SKM-1 (cell line): ENCODE measurements around the gene YWHAQ.
A peak's percentile ranks its signal among the peaks of the same experiment; 100 is the strongest.
"Not testable (repeated sequence)": the region's sequence is repeated elsewhere in the genome, so short reads cannot be mapped to it uniquely, and the experiment has no call there.

ENCODE experiments used
- DNase-seq: peaks from one replicate; lab custom pipeline; 2025; ENCODE audit not compliant: unreplicated experiment; lab: John Stamatoyannopoulos, UW

Gene YWHAQ

DNA sequence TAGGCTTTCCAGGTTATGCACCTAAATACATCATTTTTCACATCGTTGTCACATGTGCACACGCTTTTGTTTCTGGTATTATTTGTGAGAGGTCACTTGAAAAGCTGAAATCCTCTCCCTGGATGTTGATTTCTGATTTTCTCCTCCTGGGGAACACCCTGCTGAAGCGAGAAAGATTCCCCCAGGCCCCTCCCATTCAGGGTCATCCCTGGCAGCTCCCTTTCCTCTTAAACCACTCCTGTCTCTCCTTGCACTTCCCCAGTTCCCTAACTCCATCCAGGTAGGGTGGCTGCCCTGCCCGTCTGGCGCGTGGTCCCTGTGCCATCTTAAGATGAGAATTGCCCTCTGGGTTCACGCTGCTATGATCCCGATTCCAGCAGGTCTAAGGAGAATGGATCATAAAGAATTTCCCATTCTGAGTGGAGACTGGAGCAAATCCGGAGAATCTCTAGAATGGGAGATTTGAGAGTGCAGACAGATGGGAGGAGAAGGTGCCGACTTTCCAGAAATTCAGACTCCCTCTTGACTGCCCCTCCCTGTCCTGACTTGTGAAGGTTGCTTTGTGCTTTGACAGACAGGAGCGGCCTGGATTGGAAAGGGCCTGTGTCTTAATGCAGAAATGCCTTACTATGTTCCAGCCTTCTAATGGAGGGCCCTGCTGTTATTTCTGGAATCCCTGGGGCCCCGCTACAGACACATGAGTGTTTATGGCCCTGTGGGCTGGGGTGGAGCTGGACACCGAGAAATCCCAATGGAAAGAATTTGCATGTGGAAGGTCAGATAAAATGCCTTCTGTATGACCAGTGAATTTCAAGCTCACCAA, 1.3 kb upstream of the YWHAQ start:
- no peak for DNase-seq

DNA sequence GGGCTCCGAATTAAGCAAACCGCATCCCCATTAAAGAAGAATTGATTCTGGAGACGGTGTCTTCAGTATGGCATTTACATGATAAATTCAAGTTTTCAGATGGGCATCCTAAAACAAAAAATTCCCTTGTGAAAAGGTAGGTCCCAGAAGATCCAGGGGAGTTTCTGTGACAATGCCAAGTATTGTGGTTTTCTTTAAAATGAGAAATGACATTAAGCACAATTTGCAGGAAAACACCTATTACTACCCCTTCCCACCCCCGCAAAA, 689 bp upstream of the YWHAQ start:
- DNase-seq: no peak

DNA sequence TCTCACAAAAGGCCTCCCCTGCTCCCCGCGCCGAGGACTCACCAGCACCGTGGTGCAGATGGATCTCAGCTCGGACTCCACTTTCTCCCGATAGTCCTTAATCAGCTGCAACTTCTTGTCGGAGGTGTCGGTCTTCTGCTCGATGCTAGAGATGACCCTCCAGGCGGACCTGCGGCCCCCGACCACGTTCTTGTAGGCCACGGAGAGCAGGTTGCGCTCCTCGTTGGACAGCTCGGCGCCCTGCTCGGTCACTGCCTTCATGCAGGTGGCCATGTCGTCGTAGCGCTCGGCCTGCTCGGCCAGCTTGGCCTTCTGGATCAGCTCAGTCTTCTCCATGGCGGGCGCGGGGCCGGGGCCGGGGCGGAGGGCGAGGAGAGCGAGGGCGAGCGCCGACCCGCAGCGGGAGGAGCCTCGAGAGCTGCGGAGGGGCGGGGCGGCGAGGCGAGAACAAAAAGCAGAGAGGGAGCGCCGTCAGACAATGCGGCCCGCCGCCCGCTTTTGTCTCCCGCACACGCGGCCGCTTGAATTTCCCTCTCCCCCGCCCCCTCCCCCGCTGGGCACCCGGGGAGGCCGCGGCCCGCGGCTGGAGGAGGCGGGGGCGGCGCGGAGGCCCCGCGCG, 571 bp downstream of the YWHAQ start:
- peak; percentile 30 for DNase-seq

DNA sequence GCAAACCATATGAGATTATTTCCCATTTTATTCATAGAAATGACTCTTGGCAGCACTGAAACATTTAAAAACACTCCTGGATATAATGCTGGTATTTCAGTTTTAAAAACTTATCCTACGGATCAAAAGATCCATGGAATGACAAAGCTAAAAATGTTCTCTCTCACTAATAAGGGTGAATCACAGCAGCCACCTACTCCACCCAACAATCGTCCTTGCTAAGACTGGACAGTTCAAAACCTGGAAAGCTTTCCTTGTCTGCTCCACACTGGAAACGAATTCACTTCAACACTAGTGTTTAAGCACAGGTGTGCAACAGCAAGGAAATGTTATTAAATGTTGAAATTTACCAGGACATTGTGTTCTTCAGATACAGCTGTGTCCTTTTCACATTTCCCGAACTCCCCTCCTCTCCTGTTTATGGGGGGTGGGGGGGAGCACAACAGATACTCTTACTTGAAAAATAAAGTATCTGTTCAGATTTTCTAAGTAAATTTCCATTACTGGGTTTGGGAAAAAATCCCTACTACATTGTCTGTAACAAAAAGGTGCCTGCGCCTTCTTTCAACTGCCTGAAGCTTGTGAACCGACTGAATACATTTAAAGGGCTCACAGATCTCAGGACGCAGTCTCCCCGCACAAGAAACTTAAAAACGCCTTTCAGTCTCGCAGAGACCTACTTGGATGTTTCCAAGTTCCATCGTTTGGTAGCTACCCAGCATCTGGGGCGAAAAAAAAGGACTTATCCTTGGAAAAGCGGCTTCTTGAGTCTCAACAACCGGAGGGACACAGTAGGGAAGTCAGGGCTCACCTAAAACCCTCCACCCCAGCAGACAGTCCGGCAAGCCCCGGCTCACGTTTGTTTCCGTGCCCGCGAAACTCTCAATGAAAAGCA, 1.3 kb downstream of the YWHAQ start:
- DNase-seq: no peak

DNA sequence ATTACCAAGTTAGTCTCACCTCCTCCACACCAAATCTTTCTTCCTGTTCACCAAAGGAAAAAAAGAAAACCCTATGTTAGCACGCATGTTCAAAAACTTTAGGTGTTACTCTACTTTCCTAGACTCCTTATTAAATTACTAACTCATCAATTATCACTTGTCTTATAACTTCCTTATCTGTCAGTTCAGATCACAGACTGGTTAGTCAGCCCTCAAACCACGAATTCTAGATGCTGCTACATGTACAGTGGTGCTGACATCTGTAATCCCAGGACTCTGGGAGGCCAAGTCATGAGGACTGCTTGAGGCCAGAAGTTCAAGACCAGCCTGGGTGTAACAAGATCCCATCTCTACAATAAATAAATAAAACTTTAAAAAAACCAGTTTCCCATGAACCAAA, 3.5 kb downstream of the YWHAQ start:
- DNase-seq: no peak

DNA sequence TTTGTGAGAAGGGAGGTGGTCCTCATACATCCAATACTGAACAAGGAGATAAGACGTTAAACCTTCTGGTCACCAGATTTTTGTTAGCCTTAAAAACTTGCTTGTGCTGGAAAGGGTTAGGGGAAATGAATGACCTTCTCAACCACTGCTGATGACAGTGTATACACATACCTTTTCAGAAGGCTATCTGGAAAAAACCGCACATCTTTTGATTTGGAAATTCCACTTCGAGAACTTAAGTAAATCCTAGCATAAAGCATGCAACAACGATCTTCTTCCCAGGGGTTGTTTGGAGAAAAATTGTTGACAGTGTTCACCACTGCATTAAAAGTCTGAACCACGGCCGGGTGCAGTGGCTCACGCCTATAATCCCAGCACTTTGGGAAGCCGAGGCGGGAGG, 7.6 kb downstream of the YWHAQ start:
- DNase-seq: no peak

DNA sequence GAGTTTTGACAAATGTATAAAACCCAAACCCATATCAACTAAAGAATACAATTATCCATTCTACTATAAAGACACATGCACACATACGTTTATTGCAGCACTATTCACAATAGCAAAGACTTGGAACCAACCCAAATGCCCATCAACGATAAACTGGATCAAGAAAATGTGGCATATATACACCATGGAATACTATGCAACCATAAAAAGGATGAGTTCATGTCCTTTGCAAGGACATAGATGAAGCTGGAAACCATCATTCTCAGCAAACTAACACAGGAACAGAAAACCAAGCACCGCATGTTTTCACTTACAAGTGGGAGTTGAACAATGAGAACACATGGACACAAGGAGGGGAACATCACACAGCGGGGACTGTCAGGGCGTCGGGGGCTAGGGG, 9.1 kb downstream of the YWHAQ start:
- not testable (repeated sequence) for DNase-seq

DNA sequence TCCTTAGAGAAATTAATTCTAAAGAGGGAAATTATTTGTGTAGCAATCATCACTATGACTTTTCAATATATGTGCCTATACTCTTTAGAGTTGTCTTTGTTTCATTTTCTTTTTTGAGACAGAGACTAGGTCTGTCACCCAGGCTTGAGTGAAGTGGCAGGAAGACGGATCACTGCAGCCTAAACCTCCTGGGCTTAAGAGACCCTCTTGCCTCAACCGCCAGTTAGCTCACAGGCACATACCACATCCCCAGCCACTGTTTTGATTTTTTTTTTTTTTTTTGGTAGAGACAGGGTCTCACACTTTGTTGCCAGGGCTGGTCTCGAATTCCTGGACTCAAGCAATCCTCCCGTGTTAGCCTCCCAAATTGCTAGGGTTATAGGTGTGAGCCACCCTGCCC, 12.4 kb downstream of the YWHAQ start:
- DNase-seq: no peak

DNA sequence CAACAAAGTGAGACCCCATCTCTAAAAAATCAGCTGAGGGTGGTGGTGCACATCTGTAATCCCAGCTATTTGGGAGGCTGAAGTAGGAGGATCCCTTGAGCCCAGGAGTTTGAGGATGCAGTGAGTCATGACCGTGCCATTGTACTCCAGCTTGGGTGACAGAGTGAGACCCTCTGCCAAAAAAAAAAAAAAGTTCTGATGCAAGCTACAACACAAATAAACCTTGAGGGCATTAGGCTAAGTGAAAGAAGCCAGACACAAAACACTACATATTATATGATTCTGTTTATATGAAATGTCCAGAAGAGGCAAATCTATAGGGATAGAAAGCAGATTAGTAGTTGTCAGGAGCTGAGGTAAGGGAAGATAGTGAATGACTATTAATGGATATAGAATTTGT, 13.0 kb downstream of the YWHAQ start:
- DNase-seq: no peak

DNA sequence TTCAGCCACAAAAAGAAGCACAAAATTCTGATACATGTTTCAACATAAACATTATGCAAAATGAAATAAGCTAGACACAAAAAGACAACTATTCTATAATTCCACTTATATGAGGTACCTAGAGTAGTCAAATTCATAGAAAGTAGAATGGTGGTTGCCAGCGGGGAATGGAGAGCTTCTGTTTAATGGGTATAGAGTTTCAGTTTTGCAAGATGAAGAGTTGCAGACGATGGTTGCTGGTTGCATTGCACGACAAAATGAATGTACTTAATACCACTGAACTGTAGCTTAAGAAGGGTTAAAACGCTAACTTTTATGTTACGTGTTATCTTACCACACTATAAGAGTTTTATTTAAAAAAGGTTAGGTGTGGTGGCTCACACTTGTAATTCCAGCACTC, 13.5 kb downstream of the YWHAQ start:
- no peak for DNase-seq

DNA sequence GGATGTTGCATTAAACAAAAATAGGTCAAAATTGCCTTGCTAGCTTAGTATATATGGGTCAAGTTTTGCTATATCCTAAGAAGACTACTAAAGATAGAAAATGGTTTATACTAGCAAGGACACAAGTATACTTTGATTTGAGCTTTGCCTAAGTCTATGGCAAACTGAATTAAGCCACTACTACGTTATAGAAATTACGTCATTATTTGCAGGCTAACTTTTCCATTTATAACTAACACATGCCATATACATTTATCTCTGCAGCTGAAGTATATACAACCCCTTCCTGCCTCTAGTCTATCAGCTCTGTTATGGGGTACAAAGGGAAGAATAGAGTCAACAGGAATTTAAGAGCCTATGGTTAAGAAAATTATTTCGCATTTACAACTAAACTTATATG, 16.2 kb downstream of the YWHAQ start:
- DNase-seq: no peak

DNA sequence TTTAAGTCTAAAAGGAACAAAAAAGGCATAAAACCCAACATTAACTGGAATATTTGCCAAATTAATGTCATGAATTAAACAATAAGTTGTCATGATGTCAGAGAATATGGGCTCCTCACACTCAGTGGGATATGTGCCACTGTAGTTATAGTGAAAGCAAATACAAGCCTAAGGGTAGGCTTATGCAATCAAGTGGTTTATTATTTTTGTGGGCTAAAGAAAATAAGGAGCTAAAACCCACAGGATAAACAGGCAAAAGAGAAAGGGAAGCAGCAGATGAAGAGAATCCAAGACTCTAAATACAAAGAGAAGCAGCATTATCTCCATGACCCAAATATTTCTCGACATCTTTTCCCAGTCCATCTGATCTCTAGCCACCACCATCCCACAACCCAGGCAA, 17.5 kb downstream of the YWHAQ start:
- no peak for DNase-seq

DNA sequence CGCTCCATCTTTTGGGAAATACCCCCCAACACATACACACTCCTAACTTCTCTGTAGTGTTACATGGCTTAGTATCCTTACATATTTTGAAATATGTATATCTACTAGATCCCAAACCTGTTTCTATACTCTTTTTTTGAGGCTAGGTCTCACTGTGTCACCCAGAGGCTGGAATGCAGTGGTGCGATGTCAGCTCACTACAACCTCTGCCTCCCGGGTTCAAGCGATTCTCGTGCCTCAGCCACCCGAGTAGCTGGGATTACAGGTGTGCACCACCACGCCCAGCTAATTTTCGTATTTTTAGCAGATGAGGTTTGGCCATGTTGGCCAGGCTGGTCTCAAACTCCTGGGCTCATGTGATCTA, 19.3 kb downstream of the YWHAQ start:
- DNase-seq: not testable (repeated sequence)

DNA sequence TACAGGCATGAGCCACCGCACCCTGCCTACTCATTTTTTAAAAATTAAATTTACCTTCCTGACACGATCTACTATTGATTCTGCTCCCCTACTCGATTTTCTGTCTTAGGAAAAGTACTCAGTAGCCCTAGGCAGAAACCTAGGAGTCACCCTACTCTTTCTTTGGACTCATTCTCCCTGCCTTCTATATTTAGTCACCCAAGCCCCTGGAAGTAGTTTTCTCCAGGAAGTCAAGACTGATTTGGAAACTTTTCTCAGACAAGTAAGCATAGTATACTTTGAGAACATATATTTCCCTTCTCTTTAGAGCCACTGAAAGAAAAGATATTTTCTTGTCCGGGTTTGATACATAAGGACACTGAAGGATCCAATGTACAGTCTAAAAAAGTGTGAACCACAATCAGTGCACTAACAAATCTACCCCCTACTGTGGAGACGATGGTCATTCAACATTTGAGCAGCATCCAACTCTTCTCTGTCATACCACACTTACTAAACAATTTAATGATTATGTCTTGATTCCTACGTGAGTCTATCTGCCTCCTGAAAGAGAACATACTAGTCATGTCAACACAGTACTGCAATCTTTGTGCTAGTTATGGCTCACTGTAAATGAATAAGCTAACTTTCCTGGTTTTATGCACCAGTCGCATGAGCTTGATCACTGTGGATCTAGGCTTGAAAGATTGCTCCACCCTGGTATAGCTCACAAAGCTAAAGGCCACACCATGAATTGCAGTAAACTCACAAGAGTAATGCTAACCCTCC, 19.8 kb downstream of the YWHAQ start:
- DNase-seq: no peak

DNA sequence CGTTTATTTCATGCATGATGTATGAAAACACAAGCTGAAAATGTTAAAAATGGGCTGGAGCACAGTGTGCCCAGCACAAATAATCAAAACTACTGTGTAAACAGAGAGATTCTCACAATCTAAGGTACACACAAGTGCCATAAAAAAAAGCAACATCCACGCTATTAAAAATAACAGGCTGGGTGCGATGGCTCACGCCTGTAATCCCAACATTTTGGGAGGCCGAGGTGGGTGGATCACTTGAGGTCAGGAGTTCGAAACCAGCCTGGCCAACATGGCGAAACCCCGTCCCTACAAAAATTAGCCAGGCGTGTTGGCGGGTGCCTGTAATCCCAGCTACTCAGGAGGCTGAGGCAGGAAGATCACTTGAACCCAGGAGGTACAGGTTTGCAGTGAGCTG, 22.3 kb downstream of the YWHAQ start:
- DNase-seq: not testable (repeated sequence)

DNA sequence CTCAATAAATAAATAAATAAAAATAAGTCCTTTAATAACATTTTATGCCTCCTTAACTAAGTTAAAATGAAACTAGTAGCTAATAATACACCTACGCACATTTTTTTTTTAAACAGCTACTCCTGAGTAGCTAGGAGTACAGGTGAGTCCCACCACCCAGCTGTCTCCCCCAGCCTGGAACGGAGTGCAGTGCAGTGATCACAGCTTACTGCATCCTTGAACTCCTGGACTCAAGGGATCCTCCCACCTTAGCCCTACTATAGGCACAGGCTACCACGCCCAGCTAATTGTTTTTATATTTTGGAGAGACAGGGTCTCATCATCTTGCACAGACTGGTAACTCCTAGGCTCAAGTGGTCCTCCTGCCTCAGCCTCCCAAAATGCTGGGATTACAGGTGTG, 28.4 kb downstream of the YWHAQ start:
- DNase-seq: no peak

DNA sequence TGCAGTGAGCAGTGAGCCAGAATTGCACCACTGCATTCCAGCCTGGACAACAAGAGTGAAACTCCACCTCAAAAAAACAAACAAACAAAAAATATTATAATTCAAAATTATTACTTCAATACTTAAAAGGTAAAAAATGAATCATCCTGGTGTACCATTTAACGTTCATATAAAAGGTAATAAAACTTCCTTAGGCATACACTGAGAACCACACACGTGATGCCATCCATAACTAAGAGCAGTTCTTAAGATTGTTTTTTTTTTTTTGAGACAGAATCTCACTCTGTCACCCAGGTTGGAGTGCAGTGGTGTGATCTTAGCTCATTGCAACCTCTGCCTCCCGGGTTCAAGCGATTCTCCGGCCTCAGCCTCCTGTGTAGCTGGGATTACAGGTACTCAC, 29.4 kb downstream of the YWHAQ start:
- DNase-seq: no peak

DNA sequence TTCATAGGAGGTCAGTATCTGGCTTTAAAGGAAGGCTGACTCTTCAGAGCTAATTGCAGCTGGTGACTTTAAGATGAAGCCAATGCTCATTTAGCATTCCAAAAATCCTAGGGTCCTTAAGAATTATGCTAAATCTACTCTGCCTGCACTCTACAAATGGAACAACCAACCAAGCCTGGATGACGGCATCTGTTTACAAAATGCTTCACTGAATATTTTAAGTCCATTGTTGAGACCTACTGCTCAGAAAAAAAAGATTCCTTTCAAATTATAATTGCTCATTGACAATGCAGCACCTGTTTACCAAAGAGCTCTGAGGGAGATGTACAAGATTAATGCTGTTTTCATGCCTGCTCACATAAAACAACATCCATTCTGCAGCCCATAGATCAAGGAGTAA, 31.4 kb downstream of the YWHAQ start:
- no peak for DNase-seq

DNA sequence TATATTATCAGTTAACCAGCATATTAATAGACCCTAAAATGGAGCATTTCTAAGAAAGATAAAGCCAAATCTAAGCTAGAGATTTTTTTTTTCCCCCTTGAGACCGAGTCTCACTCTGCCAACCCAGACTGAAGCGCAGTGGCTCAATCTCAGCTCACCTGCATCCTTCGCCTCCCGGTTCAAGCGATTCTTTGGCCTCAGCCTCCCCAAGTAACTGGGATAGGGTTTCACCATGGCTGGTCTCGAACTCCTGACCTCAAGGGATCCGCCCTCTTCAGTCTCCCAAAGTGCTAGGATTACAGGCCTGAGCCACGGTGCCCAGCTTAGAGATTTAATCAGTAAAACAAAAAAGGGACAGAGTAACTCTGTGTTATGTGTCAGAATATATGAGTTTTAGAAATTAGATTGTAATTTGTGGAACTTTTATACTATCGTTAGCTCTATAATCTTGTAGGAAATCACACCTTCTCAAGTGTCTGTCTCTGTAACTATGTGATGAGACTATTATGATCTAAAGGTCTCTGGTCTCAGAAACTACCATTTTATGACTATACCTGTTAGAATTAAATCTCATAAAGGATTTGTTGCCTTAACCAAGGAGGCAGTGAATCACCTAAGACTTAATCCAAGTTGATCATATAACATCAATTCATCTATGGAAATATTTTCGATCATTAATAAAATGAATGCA, 34.0 kb downstream of the YWHAQ start:
- DNase-seq: no peak

DNA sequence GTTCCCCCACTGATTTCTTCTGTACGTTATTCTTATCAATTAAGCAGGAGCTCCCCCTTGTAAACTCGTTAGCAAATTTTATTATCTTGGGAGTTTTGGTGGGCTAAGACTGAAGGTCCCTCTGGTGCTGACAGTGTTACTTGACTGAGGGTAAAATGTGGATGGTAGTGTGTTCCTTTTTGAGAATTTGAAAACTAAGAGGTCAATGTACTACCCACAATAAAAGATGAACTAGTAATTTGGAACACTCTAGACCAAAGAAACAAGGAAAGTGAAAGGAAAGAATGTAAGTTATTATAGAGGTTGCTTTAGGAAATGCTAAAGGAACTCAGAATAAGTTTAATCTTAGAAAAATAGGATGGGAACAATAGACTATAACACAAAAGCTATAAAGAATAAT, 35.1 kb downstream of the YWHAQ start:
- DNase-seq: no peak

DNA sequence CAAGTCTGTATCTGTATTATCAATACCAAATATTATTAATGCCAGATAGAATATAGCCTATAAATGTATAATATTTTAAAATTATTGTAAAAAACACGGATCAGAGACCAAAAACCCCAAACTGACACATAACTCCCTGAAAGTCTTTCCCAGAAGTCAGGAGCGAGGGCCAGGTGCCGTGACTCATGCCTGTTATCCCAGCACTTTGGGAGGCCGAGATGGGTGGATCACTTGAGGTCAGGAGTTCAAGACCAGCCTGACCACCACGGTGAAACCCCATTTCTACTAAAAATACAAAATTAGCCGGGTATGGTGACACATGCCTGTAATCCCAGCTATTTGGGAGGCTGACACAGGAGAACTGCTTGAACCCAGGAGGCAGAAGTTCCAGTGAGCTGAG, 35.5 kb downstream of the YWHAQ start:
- not testable (repeated sequence) for DNase-seq
